Activated T-helper 2 cell treated with anti-CD3 and anti-CD28 coated beads, Interferon-gamma antibody, Interleukin-2, Interleukin-4, amounts not matched to agents 10 μg/mL and 5 μg/mL and 100 μg/mL, durations not matched to agents 14 hours and 24 hours and 36 hours (primary cell): ENCODE measurements around the gene TSPAN11. TPM values are rescaled to one million over a fixed set of nuclear protein-coding genes. Genes with fewer than 3 reads are reported as not detected.

ENCODE experiments used
- DNase-seq: peaks from one replicate; pipeline ENCODE4 v3.0.0; 2021; ENCODE audit warnings: low spot score
- H3K27ac Mint-ChIP-seq: one replicate; pipeline ENCODE4 v1.8.0; 2021; ENCODE audit warnings: mixed read lengths
- H3K27me3 Mint-ChIP-seq: one replicate; pipeline ENCODE4 v1.8.0; 2021; ENCODE audit warnings: low read depth, mixed read lengths
- H3K36me3 Mint-ChIP-seq: one replicate; pipeline ENCODE4 v1.8.0; 2021; ENCODE audit warnings: low read depth, mixed read lengths
- H3K4me1 Mint-ChIP-seq: one replicate; pipeline ENCODE4 v1.8.0; 2021; ENCODE audit warnings: low read depth, mixed read lengths
- H3K4me3 Mint-ChIP-seq: one replicate; pipeline ENCODE4 v1.8.0; 2021; ENCODE audit warnings: low read depth, mild to moderate bottlenecking, moderate library complexity, mixed read lengths
- H3K9me3 Mint-ChIP-seq: one replicate; pipeline ENCODE4 v1.8.0; 2021; ENCODE audit warnings: mixed read lengths
- intact Hi-C: fragments of 100-400 bp; cut with micrococcal nuclease; formaldehyde crosslinking; loops from one replicate; pipeline ENCODE4 v1.15.1; 2023
- total RNA-seq: library from RNA; stranded (reverse); gene quantifications from 2 replicates; pipeline ENCODE4 v1.2.3, GENCODE V29; 2022

The TSPAN11 gene
- total RNA-seq, 1 donor from 2014 or later: not detected

- intact Hi-C loops: no loop called here
- DNase-seq: no peak
- H3K4me1 Mint-ChIP-seq: peaks cover 12% of the 10 kb centered on the region
- no peaks in the 10 kb centered on the region for H3K36me3 Mint-ChIP-seq
- H3K27ac Mint-ChIP-seq: no peak overlapping the region
- H3K4me3 Mint-ChIP-seq: no peak overlapping the region
- H3K27me3 Mint-ChIP-seq: peaks cover 9% of the 10 kb centered on the region
- H3K9me3 Mint-ChIP-seq: no peaks in the 10 kb centered on the region
Observed at GRCh38 chr12:31029468-31029867, 102.9 kb downstream of the TSPAN11 start.

GRCh38 chr12:31029916-31030562, 103.5 kb downstream of the TSPAN11 start:
- peaks cover 12% of the 10 kb centered on the region for H3K4me1 Mint-ChIP-seq
- H3K27ac Mint-ChIP-seq: no peak overlapping the region
- peaks cover 7% of the 10 kb centered on the region for H3K27me3 Mint-ChIP-seq
- no peak for DNase-seq
- no peaks in the 10 kb centered on the region for H3K9me3 Mint-ChIP-seq
- H3K4me3 Mint-ChIP-seq: no peak overlapping the region
- H3K36me3 Mint-ChIP-seq: no peaks in the 10 kb centered on the region
- intact Hi-C loops: no loop called here

GRCh38 chr12:31031951-31032335, 105.4 kb downstream of the TSPAN11 start:
- intact Hi-C loops: no loop called here
- H3K9me3 Mint-ChIP-seq: no peaks in the 10 kb centered on the region
- H3K4me3 Mint-ChIP-seq: no peak overlapping the region
- H3K4me1 Mint-ChIP-seq: peaks cover 15% of the 10 kb centered on the region
- peaks cover 7% of the 10 kb centered on the region for H3K27me3 Mint-ChIP-seq
- no peak overlapping the region for H3K27ac Mint-ChIP-seq
- DNase-seq: no peak
- no peaks in the 10 kb centered on the region for H3K36me3 Mint-ChIP-seq

GRCh38 chr12:31033146-31033545, 106.6 kb downstream of the TSPAN11 start:
- DNase-seq: no peak
- H3K4me3 Mint-ChIP-seq: no peak overlapping the region
- peaks cover 7% of the 10 kb centered on the region for H3K27me3 Mint-ChIP-seq
- intact Hi-C loops: no loop called here
- peaks cover 15% of the 10 kb centered on the region for H3K4me1 Mint-ChIP-seq
- H3K9me3 Mint-ChIP-seq: no peaks in the 10 kb centered on the region
- no peaks in the 10 kb centered on the region for H3K36me3 Mint-ChIP-seq
- H3K27ac Mint-ChIP-seq: no peak overlapping the region

GRCh38 chr12:31033681-31034080, 107.1 kb downstream of the TSPAN11 start:
- Mint-ChIP-seq H3K4me1 (peaks cover 15% of the 10 kb centered on the region), H3K27ac (no peak overlapping the region), H3K4me3 (no peak overlapping the region), H3K36me3 (no peaks in the 10 kb centered on the region), H3K27me3 (peaks cover 7% of the 10 kb centered on the region), H3K9me3 (no peaks in the 10 kb centered on the region)
- no peak for DNase-seq
- intact Hi-C loops: no loop called here

- Mint-ChIP-seq H3K27ac (no peak overlapping the region), H3K9me3 (no peaks in the 10 kb centered on the region), H3K4me3 (no peak overlapping the region), H3K4me1 (peaks cover 15% of the 10 kb centered on the region), H3K27me3 (peaks cover 9% of the 10 kb centered on the region), H3K36me3 (no peaks in the 10 kb centered on the region)
- no peak for DNase-seq
- intact Hi-C loops: no loop called here
Observed at GRCh38 chr12:31034372-31034771, 107.8 kb downstream of the TSPAN11 start.

GRCh38 chr12:31035226-31035625, 108.7 kb downstream of the TSPAN11 start:
- peaks cover 9% of the 10 kb centered on the region for H3K27me3 Mint-ChIP-seq
- H3K4me3 Mint-ChIP-seq: no peak overlapping the region
- DNase-seq: no peak
- H3K4me1 Mint-ChIP-seq: peaks cover 11% of the 10 kb centered on the region
- no peaks in the 10 kb centered on the region for H3K36me3 Mint-ChIP-seq
- no peak overlapping the region for H3K27ac Mint-ChIP-seq
- H3K9me3 Mint-ChIP-seq: no peaks in the 10 kb centered on the region
- intact Hi-C loops: no loop called here

GRCh38 chr12:31035967-31036665, 109.6 kb downstream of the TSPAN11 start:
- H3K27ac Mint-ChIP-seq: no peak overlapping the region
- no peak overlapping the region for H3K4me3 Mint-ChIP-seq
- no peaks in the 10 kb centered on the region for H3K36me3 Mint-ChIP-seq
- no peaks in the 10 kb centered on the region for H3K9me3 Mint-ChIP-seq
- H3K4me1 Mint-ChIP-seq: peaks cover 3% of the 10 kb centered on the region
- intact Hi-C loops: no loop called here
- H3K27me3 Mint-ChIP-seq: peaks cover 4% of the 10 kb centered on the region
- DNase-seq: no peak

- Mint-ChIP-seq H3K36me3 (no peaks in the 10 kb centered on the region), H3K27ac (no peak overlapping the region), H3K4me3 (no peak overlapping the region), H3K4me1 (peaks cover 3% of the 10 kb centered on the region), H3K27me3 (peaks cover 4% of the 10 kb centered on the region), H3K9me3 (no peaks in the 10 kb centered on the region)
- no peak for DNase-seq
- intact Hi-C loops: no loop called here
Observed at GRCh38 chr12:31037028-31037427, 110.5 kb downstream of the TSPAN11 start.

GRCh38 chr12:31037931-31038330, 111.4 kb downstream of the TSPAN11 start:
- Mint-ChIP-seq H3K4me3 (no peak overlapping the region), H3K27me3 (peaks cover 4% of the 10 kb centered on the region), H3K36me3 (no peaks in the 10 kb centered on the region), H3K27ac (no peak overlapping the region), H3K4me1 (peaks cover 3% of the 10 kb centered on the region), H3K9me3 (no peaks in the 10 kb centered on the region)
- no peak for DNase-seq
- intact Hi-C loops: no loop called here

- Mint-ChIP-seq H3K27ac (no peak overlapping the region), H3K27me3 (peaks cover 2% of the 10 kb centered on the region), H3K9me3 (no peaks in the 10 kb centered on the region), H3K36me3 (no peaks in the 10 kb centered on the region), H3K4me1 (peaks cover 16% of the 10 kb centered on the region), H3K4me3 (no peak overlapping the region)
- DNase-seq: no peak
- intact Hi-C loops: no loop called here
Observed at GRCh38 chr12:31041033-31041564, 114.6 kb downstream of the TSPAN11 start.
